Panc1 (cell line): ENCODE measurements around the gene ZNF609. TPM values are rescaled to one million over a fixed set of nuclear protein-coding genes. Genes with fewer than 3 reads are reported as not detected.

Source experiments
- ATAC-seq: fragments of 200-7000 bp; cut with Tn5 transposase; 2 replicates; pipeline ENCODE4 v1.9.1; 2020; ENCODE audit warnings: mild to moderate bottlenecking, moderate library complexity
- BruUV-seq: library from RNA; stranded (reverse); fragments of 400-500 nt; replicated peaks from 2 replicates; lab custom pipeline; 2021; lab: Mats Ljungman, UMichigan
- CTCF ChIA-PET: fragments of 300-600 bp; sonication (Branson Sonifier 250); formaldehyde crosslinking; loops from one replicate; lab custom pipeline; 2022; ENCODE audit warnings: antibody characterized with exemption; lab: Charles Lee
- POLR2A ChIA-PET: fragments of 300-600 bp; sonication (Branson Sonifier 250); formaldehyde crosslinking; loops from one replicate; lab custom pipeline; 2022; ENCODE audit warnings: antibody characterized with exemption; lab: Charles Lee
- DNase-seq: peaks from one replicate; pipeline ENCODE4 v3.0.0-alpha.2; 2010; ENCODE audit warnings: low read depth, low spot score
- H3K27ac ChIP-seq: 2 replicates; pipeline ENCODE4 v1.5.1; 2011; ENCODE audit warnings: mild to moderate bottlenecking, low read length, inconsistent platforms
- H3K27me3 ChIP-seq: fragments of 200-500 bp; sonication (Bioruptor generic); 2 replicates; pipeline ENCODE4 v1.6.0; 2014; ENCODE audit warnings: low read length, inconsistent platforms; ENCODE audit not compliant: control insufficient read depth, insufficient read depth
- H3K36me3 ChIP-seq: fragments of 200-500 bp; sonication (Bioruptor generic); 2 replicates; pipeline ENCODE4 v1.5.1; 2014; ENCODE audit warnings: inconsistent platforms, mild to moderate bottlenecking, low read length, moderate library complexity; ENCODE audit not compliant: control insufficient read depth, insufficient read depth
- H3K4me1 ChIP-seq: 2 replicates; pipeline ENCODE4 v1.5.1; 2011; ENCODE audit warnings: inconsistent platforms, mild to moderate bottlenecking, low read length, moderate library complexity; ENCODE audit not compliant: control insufficient read depth, insufficient read depth
- H3K4me3 ChIP-seq, 2 experiments: 2 replicates each; pipeline ENCODE4 v1.5.1; 2011 to 2012; ENCODE audit warnings: low read depth in 2 of 2, low read length in 2 of 2, mild to moderate bottlenecking in 2 of 2, inconsistent platforms in 1 of 2, moderate library complexity in 1 of 2
- H3K9me3 ChIP-seq: fragments of 200-500 bp; sonication (Bioruptor generic); 2 replicates; pipeline ENCODE4 v1.5.1; 2014; ENCODE audit warnings: low read depth, mild to moderate bottlenecking, inconsistent platforms, low read length, moderate library complexity; ENCODE audit not compliant: control insufficient read depth, insufficient read depth
- POLR2AphosphoS5 ChIP-seq: IDR thresholded peaks from 2 replicates; pipeline ENCODE4 v1.6.1; 2012; ENCODE audit warnings: mild to moderate bottlenecking, low read depth, low read length, moderate library complexity
- SIN3A ChIP-seq: IDR thresholded peaks from 2 replicates; pipeline ENCODE4 v1.6.1; 2012; ENCODE audit warnings: low read depth, mild to moderate bottlenecking, low read length, moderate library complexity, borderline replicate concordance; ENCODE audit not compliant: insufficient read depth
- TCF7L2 ChIP-seq: IDR thresholded peaks from 2 replicates; pipeline ENCODE4 v1.6.1; 2011; ENCODE audit warnings: mild to moderate bottlenecking, low read depth, low read length, inconsistent platforms
- in situ Hi-C: cut with HindIII; loops from 2 replicates; pipeline ENCODE4 v1.10.0; 2016; ENCODE audit warnings: low sequenced_read_pairs, low pct_unique_long_range_greater_than_20kb
- intact Hi-C: fragments of 100-400 bp; cut with micrococcal nuclease; formaldehyde crosslinking; loops from one replicate; pipeline ENCODE4 v1.10.0; 2022; ENCODE audit not compliant: unreplicated experiment
- total RNA-seq: library from RNA; stranded (reverse); gene quantifications from one replicate; pipeline ENCODE4 v1.2.1, GENCODE V29; 2021; ENCODE audit not compliant: unreplicated experiment
- TF ChIP-seq, protein P1 (sequence below), 2 experiments: IDR thresholded peaks; 2 replicates each; pipeline ENCODE4 v1.6.1; 2011 to 2012; ENCODE audit warnings: low read depth in 2 of 2, control low read depth in 1 of 2, low read length in 1 of 2, mild to moderate bottlenecking in 1 of 2, moderate library complexity in 1 of 2; ENCODE audit not compliant: insufficient read depth in 1 of 2
- TF ChIP-seq, protein P2 (sequence below): fragments of 450-650 bp; IDR thresholded peaks from 2 replicates; pipeline ENCODE4 v1.5.1; 2017; ENCODE audit warnings: mild to moderate bottlenecking

Gene ZNF609
- total RNA-seq, 1 experiment from 2014 or later: 47.2 TPM

DNA sequence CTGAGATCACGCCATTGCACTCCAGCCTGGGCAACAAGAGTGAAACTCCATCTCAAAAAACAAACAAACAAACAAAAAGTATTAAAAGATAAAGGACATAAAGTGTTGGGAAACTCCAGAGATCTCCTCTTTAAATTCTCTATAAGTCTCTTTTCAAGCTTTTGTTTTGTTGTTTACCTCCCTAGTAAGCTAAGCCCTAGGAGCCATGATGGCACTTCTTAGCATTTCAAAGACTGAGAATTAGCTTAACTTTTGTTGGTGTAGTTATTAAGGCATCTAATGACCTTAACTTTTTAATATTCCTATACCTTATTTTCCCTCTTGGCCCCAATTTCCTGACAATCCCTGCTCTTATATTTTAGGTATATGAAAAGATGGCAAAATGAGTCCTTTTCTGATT, 157.3 kb downstream of the ZNF609 start:
- ATAC-seq (no peak), DNase-seq (no peak)
- in situ Hi-C loops (no loop called here), intact Hi-C loops (no loop called here)
- TF ChIP-seq POLR2AphosphoS5: no peak
- TF ChIP-seq SIN3A: no peak
- TF ChIP-seq TCF7L2: no peak
- TF ChIP-seq, protein P1, sequence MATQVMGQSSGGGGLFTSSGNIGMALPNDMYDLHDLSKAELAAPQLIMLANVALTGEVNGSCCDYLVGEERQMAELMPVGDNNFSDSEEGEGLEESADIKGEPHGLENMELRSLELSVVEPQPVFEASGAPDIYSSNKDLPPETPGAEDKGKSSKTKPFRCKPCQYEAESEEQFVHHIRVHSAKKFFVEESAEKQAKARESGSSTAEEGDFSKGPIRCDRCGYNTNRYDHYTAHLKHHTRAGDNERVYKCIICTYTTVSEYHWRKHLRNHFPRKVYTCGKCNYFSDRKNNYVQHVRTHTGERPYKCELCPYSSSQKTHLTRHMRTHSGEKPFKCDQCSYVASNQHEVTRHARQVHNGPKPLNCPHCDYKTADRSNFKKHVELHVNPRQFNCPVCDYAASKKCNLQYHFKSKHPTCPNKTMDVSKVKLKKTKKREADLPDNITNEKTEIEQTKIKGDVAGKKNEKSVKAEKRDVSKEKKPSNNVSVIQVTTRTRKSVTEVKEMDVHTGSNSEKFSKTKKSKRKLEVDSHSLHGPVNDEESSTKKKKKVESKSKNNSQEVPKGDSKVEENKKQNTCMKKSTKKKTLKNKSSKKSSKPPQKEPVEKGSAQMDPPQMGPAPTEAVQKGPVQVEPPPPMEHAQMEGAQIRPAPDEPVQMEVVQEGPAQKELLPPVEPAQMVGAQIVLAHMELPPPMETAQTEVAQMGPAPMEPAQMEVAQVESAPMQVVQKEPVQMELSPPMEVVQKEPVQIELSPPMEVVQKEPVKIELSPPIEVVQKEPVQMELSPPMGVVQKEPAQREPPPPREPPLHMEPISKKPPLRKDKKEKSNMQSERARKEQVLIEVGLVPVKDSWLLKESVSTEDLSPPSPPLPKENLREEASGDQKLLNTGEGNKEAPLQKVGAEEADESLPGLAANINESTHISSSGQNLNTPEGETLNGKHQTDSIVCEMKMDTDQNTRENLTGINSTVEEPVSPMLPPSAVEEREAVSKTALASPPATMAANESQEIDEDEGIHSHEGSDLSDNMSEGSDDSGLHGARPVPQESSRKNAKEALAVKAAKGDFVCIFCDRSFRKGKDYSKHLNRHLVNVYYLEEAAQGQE (IDR thresholded peaks at IDR 0.05; ENCODE audit: insufficient read depth in 1 of 2, low read depth in 2 of 2, low read length in 1 of 2): no peak
- TF ChIP-seq, protein P2, sequence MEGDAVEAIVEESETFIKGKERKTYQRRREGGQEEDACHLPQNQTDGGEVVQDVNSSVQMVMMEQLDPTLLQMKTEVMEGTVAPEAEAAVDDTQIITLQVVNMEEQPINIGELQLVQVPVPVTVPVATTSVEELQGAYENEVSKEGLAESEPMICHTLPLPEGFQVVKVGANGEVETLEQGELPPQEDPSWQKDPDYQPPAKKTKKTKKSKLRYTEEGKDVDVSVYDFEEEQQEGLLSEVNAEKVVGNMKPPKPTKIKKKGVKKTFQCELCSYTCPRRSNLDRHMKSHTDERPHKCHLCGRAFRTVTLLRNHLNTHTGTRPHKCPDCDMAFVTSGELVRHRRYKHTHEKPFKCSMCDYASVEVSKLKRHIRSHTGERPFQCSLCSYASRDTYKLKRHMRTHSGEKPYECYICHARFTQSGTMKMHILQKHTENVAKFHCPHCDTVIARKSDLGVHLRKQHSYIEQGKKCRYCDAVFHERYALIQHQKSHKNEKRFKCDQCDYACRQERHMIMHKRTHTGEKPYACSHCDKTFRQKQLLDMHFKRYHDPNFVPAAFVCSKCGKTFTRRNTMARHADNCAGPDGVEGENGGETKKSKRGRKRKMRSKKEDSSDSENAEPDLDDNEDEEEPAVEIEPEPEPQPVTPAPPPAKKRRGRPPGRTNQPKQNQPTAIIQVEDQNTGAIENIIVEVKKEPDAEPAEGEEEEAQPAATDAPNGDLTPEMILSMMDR: no peak
- Histone ChIP-seq H3K4me3 (no peak overlapping the region), H3K4me1 (no peaks in the 10 kb centered on the region), H3K9me3 (no peaks in the 10 kb centered on the region), H3K27me3 (no peaks in the 10 kb centered on the region), H3K27ac (no peak overlapping the region), H3K36me3 (no peaks in the 10 kb centered on the region)
- CTCF ChIA-PET: no interaction called here
- POLR2A ChIA-PET: interaction anchor here (0.6 kb wide), 1 partner anchor 27 kb away, joined by 3 read pairs; no protein-coding TSS in a partner anchor
- BruUV-seq: no TSS peak

DNA sequence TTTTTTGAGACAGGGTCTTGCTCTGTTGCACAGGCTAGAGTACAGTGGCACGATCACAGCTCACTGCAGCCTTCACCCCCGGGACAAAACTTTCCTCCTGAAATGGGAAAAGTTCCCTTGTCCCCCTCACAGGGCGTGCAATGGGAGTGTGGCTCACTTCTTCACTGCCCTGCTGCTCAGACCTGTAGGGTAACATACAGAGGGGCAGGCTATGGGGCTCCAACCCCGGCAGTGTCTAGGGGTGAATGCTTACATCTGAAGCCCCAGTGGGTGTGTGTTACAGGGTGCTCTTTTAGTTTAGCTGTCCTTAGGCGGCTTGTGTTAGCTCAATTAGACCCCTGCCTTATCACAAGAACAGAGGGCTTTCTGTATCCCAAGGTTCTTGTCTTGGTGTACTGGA, 157.8 kb downstream of the ZNF609 start:
- no peaks in the 10 kb centered on the region for H3K36me3 ChIP-seq
- intact Hi-C loops (no loop called here), in situ Hi-C loops (no loop called here)
- ATAC-seq (no peak), DNase-seq (no peak)
- H3K4me1 ChIP-seq: no peaks in the 10 kb centered on the region
- no TSS peak for BruUV-seq
- no peak overlapping the region for H3K27ac ChIP-seq
- POLR2A ChIA-PET: no interaction called here
- H3K27me3 ChIP-seq: no peaks in the 10 kb centered on the region
- no peaks in the 10 kb centered on the region for H3K9me3 ChIP-seq
- CTCF ChIA-PET: no interaction called here
- TF ChIP-seq SIN3A: no peak
- no peak for TF ChIP-seq TCF7L2
- TF ChIP-seq, protein P1 (IDR thresholded peaks at IDR 0.05; ENCODE audit: insufficient read depth in 1 of 2, low read depth in 2 of 2, low read length in 1 of 2): no peak
- no peak for TF ChIP-seq POLR2AphosphoS5
- TF ChIP-seq, protein P2: no peak
- H3K4me3 ChIP-seq: no peak overlapping the region
